ENCODE data around the gene E2F3.

E2F3 gene

DNA sequence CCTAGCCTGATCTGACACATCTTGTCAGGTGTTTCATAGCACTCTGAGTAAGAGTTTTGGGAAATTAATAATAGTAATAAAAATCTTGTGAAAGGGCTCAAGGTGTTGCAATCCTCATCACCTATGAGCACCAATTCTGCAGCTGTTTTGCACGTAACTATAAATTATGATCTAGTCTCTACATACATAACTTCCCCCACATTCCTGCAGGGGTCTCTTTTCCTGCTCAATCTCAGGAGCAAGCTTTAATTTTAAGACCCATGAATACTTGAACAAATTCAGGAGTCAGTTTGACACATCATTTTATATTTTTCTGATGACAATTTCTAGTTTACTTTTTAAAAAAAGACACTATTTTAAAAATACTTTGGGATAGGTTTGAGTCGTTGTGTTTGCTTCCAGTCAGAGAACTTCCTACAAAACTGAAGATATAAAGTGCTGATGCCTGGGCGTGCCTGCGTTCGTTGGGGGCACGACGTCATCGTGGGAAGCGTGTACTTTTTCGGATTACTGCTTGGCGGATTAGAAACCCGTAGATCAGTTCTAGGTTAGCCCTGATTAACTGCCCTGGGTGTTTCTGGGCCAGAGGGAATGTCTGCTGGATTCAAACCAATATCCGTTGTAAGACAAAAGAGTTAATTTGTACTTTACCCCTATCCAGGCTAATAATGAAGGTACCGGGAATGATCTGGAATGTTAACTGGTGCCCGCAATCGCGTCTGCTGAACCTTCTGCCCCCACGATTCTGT is 1.0 kb upstream of the E2F3 start (continued):
- TF ChIP-seq, protein P1, sequence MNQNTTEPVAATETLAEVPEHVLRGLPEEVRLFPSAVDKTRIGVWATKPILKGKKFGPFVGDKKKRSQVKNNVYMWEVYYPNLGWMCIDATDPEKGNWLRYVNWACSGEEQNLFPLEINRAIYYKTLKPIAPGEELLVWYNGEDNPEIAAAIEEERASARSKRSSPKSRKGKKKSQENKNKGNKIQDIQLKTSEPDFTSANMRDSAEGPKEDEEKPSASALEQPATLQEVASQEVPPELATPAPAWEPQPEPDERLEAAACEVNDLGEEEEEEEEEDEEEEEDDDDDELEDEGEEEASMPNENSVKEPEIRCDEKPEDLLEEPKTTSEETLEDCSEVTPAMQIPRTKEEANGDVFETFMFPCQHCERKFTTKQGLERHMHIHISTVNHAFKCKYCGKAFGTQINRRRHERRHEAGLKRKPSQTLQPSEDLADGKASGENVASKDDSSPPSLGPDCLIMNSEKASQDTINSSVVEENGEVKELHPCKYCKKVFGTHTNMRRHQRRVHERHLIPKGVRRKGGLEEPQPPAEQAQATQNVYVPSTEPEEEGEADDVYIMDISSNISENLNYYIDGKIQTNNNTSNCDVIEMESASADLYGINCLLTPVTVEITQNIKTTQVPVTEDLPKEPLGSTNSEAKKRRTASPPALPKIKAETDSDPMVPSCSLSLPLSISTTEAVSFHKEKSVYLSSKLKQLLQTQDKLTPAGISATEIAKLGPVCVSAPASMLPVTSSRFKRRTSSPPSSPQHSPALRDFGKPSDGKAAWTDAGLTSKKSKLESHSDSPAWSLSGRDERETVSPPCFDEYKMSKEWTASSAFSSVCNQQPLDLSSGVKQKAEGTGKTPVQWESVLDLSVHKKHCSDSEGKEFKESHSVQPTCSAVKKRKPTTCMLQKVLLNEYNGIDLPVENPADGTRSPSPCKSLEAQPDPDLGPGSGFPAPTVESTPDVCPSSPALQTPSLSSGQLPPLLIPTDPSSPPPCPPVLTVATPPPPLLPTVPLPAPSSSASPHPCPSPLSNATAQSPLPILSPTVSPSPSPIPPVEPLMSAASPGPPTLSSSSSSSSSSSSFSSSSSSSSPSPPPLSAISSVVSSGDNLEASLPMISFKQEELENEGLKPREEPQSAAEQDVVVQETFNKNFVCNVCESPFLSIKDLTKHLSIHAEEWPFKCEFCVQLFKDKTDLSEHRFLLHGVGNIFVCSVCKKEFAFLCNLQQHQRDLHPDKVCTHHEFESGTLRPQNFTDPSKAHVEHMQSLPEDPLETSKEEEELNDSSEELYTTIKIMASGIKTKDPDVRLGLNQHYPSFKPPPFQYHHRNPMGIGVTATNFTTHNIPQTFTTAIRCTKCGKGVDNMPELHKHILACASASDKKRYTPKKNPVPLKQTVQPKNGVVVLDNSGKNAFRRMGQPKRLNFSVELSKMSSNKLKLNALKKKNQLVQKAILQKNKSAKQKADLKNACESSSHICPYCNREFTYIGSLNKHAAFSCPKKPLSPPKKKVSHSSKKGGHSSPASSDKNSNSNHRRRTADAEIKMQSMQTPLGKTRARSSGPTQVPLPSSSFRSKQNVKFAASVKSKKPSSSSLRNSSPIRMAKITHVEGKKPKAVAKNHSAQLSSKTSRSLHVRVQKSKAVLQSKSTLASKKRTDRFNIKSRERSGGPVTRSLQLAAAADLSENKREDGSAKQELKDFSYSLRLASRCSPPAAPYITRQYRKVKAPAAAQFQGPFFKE (tag by site-specific recombination; IDR thresholded peaks at IDR 0.05; ENCODE audit: borderline replicate concordance) = no peak
- TF ChIP-seq ZNF600 (tag by site-specific recombination; IDR thresholded peaks at IDR 0.05) (peak; percentile 92), ZNF114 (tag by site-specific recombination; IDR thresholded peaks at IDR 0.05) (no peak), ZBTB21 (tag by site-specific recombination; IDR thresholded peaks at IDR 0.05) (peak; percentile 61), ZBTB8A (tag by site-specific recombination; IDR thresholded peaks at IDR 0.05) (peak; percentile 19; the same call in 1 of the 2 replicates), GLIS2 (tag by site-specific recombination; IDR thresholded peaks at IDR 0.05) (peak; percentile 49; the same call in 1 of the 2 replicates), ZNF24 (tag by site-specific recombination; IDR thresholded peaks at IDR 0.05) (peak; percentile 76), ZFP37 (tag by site-specific recombination; IDR thresholded peaks at IDR 0.05) (0 out of 2 replicates have a peak, but pooled peaks have one; percentile 58), SP2 (tag by site-specific recombination; IDR thresholded peaks at IDR 0.05) (no peak), ZNF394 (tag by site-specific recombination; IDR thresholded peaks at IDR 0.05; ENCODE audit: borderline replicate concordance) (no peak), ZBTB20 (tag by site-specific recombination; IDR thresholded peaks at IDR 0.05) (peak; percentile 99), ZEB2 (tag by site-specific recombination; IDR thresholded peaks at IDR 0.05) (peak; percentile 64; the same call in 1 of the 2 replicates), ZNF624 (tag by site-specific recombination; IDR thresholded peaks at IDR 0.05) (no peak), ZNF768 (tag by site-specific recombination; IDR thresholded peaks at IDR 0.05) (no peak), WT1 (tag by site-specific recombination; IDR thresholded peaks at IDR 0.05) (peak; percentile 49; the same call in 1 of the 2 replicates), BCL11B (tag by site-specific recombination; IDR thresholded peaks at IDR 0.05; ENCODE audit: low read depth) (peak; percentile 16; the same call in 1 of the 2 replicates), ZBTB17 (tag by site-specific recombination; IDR thresholded peaks at IDR 0.05) (peak; percentile 88)
- TF ChIP-seq, protein P2, sequence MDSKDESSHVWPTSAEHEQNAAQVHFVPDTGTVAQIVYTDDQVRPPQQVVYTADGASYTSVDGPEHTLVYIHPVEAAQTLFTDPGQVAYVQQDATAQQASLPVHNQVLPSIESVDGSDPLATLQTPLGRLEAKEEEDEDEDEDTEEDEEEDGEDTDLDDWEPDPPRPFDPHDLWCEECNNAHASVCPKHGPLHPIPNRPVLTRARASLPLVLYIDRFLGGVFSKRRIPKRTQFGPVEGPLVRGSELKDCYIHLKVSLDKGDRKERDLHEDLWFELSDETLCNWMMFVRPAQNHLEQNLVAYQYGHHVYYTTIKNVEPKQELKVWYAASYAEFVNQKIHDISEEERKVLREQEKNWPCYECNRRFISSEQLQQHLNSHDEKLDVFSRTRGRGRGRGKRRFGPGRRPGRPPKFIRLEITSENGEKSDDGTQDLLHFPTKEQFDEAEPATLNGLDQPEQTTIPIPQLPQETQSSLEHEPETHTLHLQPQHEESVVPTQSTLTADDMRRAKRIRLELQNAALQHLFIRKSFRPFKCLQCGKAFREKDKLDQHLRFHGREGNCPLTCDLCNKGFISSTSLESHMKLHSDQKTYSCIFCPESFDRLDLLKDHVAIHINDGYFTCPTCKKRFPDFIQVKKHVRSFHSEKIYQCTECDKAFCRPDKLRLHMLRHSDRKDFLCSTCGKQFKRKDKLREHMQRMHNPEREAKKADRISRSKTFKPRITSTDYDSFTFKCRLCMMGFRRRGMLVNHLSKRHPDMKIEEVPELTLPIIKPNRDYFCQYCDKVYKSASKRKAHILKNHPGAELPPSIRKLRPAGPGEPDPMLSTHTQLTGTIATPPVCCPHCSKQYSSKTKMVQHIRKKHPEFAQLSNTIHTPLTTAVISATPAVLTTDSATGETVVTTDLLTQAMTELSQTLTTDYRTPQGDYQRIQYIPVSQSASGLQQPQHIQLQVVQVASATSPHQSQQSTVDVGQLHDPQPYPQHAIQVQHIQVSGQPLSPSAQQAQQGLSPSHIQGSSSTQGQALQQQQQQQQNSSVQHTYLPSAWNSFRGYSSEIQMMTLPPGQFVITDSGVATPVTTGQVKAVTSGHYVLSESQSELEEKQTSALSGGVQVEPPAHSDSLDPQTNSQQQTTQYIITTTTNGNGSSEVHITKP (tag by site-specific recombination; IDR thresholded peaks at IDR 0.05) = peak; percentile 93
- TF ChIP-seq, protein P3, sequence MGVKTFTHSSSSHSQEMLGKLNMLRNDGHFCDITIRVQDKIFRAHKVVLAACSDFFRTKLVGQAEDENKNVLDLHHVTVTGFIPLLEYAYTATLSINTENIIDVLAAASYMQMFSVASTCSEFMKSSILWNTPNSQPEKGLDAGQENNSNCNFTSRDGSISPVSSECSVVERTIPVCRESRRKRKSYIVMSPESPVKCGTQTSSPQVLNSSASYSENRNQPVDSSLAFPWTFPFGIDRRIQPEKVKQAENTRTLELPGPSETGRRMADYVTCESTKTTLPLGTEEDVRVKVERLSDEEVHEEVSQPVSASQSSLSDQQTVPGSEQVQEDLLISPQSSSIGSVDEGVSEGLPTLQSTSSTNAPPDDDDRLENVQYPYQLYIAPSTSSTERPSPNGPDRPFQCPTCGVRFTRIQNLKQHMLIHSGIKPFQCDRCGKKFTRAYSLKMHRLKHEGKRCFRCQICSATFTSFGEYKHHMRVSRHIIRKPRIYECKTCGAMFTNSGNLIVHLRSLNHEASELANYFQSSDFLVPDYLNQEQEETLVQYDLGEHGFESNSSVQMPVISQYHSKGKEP (tag by site-specific recombination; IDR thresholded peaks at IDR 0.05) = peak; percentile 16; the same call in 1 of the 2 replicates
